SK-N-SH (cell line): ENCODE data around the gene RBBP7.

Source experiments
- CTCF ChIP-seq: fragments of 200-600 bp; sonication (generic); IDR thresholded peaks from 2 replicates; pipeline ENCODE4 v1.6.1; 2017; ENCODE audit warnings: antibody characterized with exemption, mild to moderate bottlenecking, moderate library complexity
- ELF1 ChIP-seq: IDR thresholded peaks from 2 replicates; pipeline ENCODE4 v1.4.0; 2012
- EZH2phosphoT487 ChIP-seq: fragments of 200-600 bp; sonication (generic); IDR thresholded peaks from 2 replicates; pipeline ENCODE4 v1.6.1; 2017; ENCODE audit warnings: low read depth, mixed run types, mild to moderate bottlenecking, antibody characterized with exemption, moderate library complexity, borderline replicate concordance
- JUND ChIP-seq: IDR thresholded peaks from 2 replicates; pipeline ENCODE4 v1.4.0; 2012
- SMC3 ChIP-seq: IDR thresholded peaks from 2 replicates; pipeline ENCODE4 v1.6.1; 2012; ENCODE audit warnings: low read depth, low read length, improper control_type of control experiment

GRCh38 chrX:16882169-16882568, 12.0 kb upstream of the RBBP7 start:
- TF ChIP-seq CTCF (no peak), SMC3 (no peak), EZH2phosphoT487 (no peak), JUND (no peak), ELF1 (peak; percentile 48; the same call in 1 of the 2 replicates)
